Ishikawa (cell line): ENCODE results near the gene LAPTM5.

Source experiments
- CEBPB ChIP-seq: IDR thresholded peaks from 2 replicates; pipeline ENCODE4 v1.6.1; 2012
- CREB1 ChIP-seq: IDR thresholded peaks from 2 replicates; pipeline ENCODE4 v1.6.1; 2012; ENCODE audit warnings: low read depth
- EGR1 ChIP-seq: IDR thresholded peaks from 2 replicates; pipeline ENCODE4 v1.6.1; 2012
- EP300 ChIP-seq: IDR thresholded peaks from 2 replicates; pipeline ENCODE4 v1.6.1; 2012; ENCODE audit warnings: borderline replicate concordance
- MAX ChIP-seq: IDR thresholded peaks from 2 replicates; pipeline ENCODE4 v1.6.1; 2012
- RAD21 ChIP-seq: IDR thresholded peaks from 2 replicates; pipeline ENCODE4 v1.6.1; 2012; ENCODE audit warnings: low read depth
- TAF1 ChIP-seq: IDR thresholded peaks from 2 replicates; pipeline ENCODE4 v1.6.1; 2012; ENCODE audit warnings: low read depth, mild to moderate bottlenecking
- TCF12 ChIP-seq: IDR thresholded peaks from 2 replicates; pipeline ENCODE4 v1.6.1; 2012; ENCODE audit warnings: low read depth
- TEAD4 ChIP-seq: IDR thresholded peaks from 2 replicates; pipeline ENCODE4 v1.6.1; 2012
- YY1 ChIP-seq: IDR thresholded peaks from 2 replicates; pipeline ENCODE4 v1.6.1; 2012; ENCODE audit warnings: low read depth
- ZBTB7A ChIP-seq: IDR thresholded peaks from 2 replicates; pipeline ENCODE4 v1.6.1; 2012; ENCODE audit warnings: low read depth
- TF ChIP-seq, protein P1 (sequence below): IDR thresholded peaks from 2 replicates; pipeline ENCODE4 v1.6.1; 2012; ENCODE audit warnings: low read depth, mild to moderate bottlenecking
- TF ChIP-seq, protein P2 (sequence below): IDR thresholded peaks from 2 replicates; pipeline ENCODE4 v1.6.1; 2012

GRCh38 chr1:30726773-30727684 is 30.5 kb downstream of the LAPTM5 start:
- TF ChIP-seq, protein P1, sequence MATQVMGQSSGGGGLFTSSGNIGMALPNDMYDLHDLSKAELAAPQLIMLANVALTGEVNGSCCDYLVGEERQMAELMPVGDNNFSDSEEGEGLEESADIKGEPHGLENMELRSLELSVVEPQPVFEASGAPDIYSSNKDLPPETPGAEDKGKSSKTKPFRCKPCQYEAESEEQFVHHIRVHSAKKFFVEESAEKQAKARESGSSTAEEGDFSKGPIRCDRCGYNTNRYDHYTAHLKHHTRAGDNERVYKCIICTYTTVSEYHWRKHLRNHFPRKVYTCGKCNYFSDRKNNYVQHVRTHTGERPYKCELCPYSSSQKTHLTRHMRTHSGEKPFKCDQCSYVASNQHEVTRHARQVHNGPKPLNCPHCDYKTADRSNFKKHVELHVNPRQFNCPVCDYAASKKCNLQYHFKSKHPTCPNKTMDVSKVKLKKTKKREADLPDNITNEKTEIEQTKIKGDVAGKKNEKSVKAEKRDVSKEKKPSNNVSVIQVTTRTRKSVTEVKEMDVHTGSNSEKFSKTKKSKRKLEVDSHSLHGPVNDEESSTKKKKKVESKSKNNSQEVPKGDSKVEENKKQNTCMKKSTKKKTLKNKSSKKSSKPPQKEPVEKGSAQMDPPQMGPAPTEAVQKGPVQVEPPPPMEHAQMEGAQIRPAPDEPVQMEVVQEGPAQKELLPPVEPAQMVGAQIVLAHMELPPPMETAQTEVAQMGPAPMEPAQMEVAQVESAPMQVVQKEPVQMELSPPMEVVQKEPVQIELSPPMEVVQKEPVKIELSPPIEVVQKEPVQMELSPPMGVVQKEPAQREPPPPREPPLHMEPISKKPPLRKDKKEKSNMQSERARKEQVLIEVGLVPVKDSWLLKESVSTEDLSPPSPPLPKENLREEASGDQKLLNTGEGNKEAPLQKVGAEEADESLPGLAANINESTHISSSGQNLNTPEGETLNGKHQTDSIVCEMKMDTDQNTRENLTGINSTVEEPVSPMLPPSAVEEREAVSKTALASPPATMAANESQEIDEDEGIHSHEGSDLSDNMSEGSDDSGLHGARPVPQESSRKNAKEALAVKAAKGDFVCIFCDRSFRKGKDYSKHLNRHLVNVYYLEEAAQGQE = no peak
- TF ChIP-seq MAX = no peak
- TF ChIP-seq, protein P2, sequence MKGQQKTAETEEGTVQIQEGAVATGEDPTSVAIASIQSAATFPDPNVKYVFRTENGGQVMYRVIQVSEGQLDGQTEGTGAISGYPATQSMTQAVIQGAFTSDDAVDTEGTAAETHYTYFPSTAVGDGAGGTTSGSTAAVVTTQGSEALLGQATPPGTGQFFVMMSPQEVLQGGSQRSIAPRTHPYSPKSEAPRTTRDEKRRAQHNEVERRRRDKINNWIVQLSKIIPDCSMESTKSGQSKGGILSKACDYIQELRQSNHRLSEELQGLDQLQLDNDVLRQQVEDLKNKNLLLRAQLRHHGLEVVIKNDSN = no peak
- TF ChIP-seq EP300 = no peak
- no peak for TF ChIP-seq CREB1
- TF ChIP-seq RAD21 = no peak
- no peak for TF ChIP-seq EGR1
- no peak for TF ChIP-seq CEBPB
- TF ChIP-seq TEAD4 = no peak
- TF ChIP-seq TAF1 = no peak
- TF ChIP-seq YY1 = no peak
- TF ChIP-seq TCF12 = no peak
- TF ChIP-seq ZBTB7A = no peak
